Ascending aorta (tissue), 2 donors: Measurements from ENCODE around the gene HS1BP3. TPM values are rescaled to one million over a fixed set of nuclear protein-coding genes. Genes with fewer than 3 reads are reported as not detected.
A peak's percentile ranks its signal among the peaks of the same experiment; 100 is the strongest.

Experiments used
- DNase-seq, 2 donors: peaks; one replicate each; pipeline ENCODE4 v3.0.0-alpha.2; 2019; ENCODE audit warnings: low spot score in 2 of 2
- H3K27ac ChIP-seq, 2 donors: fragments of 200-600 bp; sonication (generic); one replicate each; pipeline ENCODE4 v1.5.1; 2016 to 2017; ENCODE audit warnings: mild to moderate bottlenecking in 1 of 2
- H3K27me3 ChIP-seq: fragments of 200-600 bp; sonication (generic); one replicate; pipeline ENCODE4 v1.5.1; 2017
- H3K36me3 ChIP-seq, 2 donors: fragments of 200-600 bp; sonication (generic); one replicate each; pipeline ENCODE4 v1.5.1; 2016
- H3K4me1 ChIP-seq, 2 donors: fragments of 200-600 bp; sonication (generic); one replicate each; pipeline ENCODE4 v1.5.1; 2016 to 2017; ENCODE audit warnings: mild to moderate bottlenecking in 1 of 2
- H3K4me3 ChIP-seq, 2 donors: fragments of 200-600 bp; sonication (generic); one replicate each; pipeline ENCODE4 v1.5.1; 2016 to 2017; ENCODE audit warnings: mild to moderate bottlenecking in 1 of 2
- H3K9me3 ChIP-seq, 2 donors: fragments of 200-600 bp; sonication (generic); one replicate each; pipeline ENCODE4 v1.5.1; 2016
- intact Hi-C: fragments of 100-400 bp; cut with DNase I; formaldehyde crosslinking; loops from one replicate; pipeline ENCODE4 v1.15.1; 2023
- total RNA-seq: library from RNA; depleted of rRNA; stranded (reverse); fragments of >200 nt; gene quantifications from one replicate; pipeline ENCODE4 v1.1.0, GENCODE V29; 2016
- TF ChIP-seq, protein P1 (sequence below), 3 experiments: fragments of 200-600 bp in 2 of 3; fragments of 450-650 bp in 1 of 3; sonication (generic) in 2 of 3; IDR thresholded peaks; one replicate each; pipeline ENCODE4 v1.5.1; 2016 to 2019; ENCODE audit warnings: antibody characterized with exemption in 3 of 3, mild to moderate bottlenecking in 1 of 3, moderate library complexity in 1 of 3

Gene HS1BP3
- total RNA-seq, 1 donor from 2014 or later = 40.0 TPM

DNA sequence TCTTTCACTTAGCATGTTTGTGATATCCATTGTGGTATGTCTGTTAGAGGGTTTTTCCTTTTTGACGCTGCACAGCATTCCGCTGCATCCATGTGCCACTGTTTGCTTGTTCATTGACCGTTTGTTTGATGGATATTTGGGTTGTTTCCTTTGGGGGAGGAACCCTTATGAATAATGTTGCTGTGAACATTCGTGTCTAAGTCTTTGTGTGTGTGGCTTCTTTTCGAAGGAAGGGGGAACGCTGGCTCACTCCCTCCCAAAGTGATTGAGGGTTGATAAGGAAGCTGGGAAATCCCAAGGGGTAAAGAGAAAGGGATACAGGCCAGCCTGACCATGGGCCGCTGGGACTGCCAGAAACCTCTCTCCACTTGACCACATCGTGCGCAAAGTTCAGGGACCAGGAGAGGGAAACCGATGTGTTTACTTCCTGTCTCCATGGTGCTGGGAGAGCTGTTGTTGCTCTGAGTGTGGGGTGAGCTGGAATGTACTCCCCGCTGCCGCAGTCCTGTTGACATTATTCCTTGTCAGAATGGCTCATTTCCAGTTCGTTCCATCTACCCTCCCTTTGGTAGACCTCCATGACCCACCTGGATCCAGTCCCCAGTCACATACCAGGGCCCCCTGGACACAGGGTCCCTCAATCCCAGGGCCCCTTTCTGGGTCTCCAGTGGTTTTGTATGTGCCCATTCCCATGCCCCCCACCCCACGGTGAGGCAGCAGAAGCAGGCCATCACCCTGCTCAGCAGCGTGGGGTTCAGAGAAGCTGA is 39.6 kb downstream of the HS1BP3 start:
- H3K27ac ChIP-seq = peak overlapping the region; percentile 77 to 79
- H3K9me3 ChIP-seq = no peaks in the 10 kb centered on the region
- H3K27me3 ChIP-seq = no peaks in the 10 kb centered on the region
- peaks cover 25 to 35% of the 10 kb centered on the region in 2 donors for H3K4me1 ChIP-seq
- TF ChIP-seq, protein P1, sequence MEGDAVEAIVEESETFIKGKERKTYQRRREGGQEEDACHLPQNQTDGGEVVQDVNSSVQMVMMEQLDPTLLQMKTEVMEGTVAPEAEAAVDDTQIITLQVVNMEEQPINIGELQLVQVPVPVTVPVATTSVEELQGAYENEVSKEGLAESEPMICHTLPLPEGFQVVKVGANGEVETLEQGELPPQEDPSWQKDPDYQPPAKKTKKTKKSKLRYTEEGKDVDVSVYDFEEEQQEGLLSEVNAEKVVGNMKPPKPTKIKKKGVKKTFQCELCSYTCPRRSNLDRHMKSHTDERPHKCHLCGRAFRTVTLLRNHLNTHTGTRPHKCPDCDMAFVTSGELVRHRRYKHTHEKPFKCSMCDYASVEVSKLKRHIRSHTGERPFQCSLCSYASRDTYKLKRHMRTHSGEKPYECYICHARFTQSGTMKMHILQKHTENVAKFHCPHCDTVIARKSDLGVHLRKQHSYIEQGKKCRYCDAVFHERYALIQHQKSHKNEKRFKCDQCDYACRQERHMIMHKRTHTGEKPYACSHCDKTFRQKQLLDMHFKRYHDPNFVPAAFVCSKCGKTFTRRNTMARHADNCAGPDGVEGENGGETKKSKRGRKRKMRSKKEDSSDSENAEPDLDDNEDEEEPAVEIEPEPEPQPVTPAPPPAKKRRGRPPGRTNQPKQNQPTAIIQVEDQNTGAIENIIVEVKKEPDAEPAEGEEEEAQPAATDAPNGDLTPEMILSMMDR (IDR thresholded peaks at IDR 0.05) = no peak
- intact Hi-C loops = loop anchor here (2.0 kb wide), 1 partner anchor 14 kb away; no protein-coding TSS in a partner anchor
- DNase-seq = peak; percentile 64 to 93
- no peak overlapping the region for H3K4me3 ChIP-seq
- no peaks in the 10 kb centered on the region for H3K36me3 ChIP-seq

DNA sequence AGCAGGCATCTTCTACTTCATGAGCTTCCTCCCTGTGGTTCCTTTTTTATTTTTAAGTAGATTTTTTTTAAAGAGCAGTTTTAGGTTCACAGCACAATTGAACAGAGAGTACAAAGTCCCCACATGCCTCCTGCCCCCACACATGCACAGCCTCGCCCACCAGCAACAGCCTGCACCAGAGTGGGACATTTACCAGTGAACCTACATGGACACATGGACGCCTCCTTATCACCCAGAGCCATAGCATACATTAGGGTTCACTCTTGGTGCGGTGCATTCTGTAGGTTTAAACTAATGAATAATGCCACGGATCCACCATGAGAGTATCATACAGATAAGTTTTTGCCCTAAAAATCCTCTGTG is 40.9 kb downstream of the HS1BP3 start:
- no peaks in the 10 kb centered on the region for H3K9me3 ChIP-seq
- no peaks in the 10 kb centered on the region for H3K36me3 ChIP-seq
- no peak overlapping the region for H3K27ac ChIP-seq
- intact Hi-C loops = loop anchor here (2.0 kb wide), 1 partner anchor 13 kb away; no protein-coding TSS in a partner anchor
- peaks cover 14 to 25% of the 10 kb centered on the region in 2 donors for H3K4me1 ChIP-seq
- H3K4me3 ChIP-seq = no peak overlapping the region
- H3K27me3 ChIP-seq = no peaks in the 10 kb centered on the region
- TF ChIP-seq, protein P1 (IDR thresholded peaks at IDR 0.05) = no peak
- DNase-seq = no peak

DNA sequence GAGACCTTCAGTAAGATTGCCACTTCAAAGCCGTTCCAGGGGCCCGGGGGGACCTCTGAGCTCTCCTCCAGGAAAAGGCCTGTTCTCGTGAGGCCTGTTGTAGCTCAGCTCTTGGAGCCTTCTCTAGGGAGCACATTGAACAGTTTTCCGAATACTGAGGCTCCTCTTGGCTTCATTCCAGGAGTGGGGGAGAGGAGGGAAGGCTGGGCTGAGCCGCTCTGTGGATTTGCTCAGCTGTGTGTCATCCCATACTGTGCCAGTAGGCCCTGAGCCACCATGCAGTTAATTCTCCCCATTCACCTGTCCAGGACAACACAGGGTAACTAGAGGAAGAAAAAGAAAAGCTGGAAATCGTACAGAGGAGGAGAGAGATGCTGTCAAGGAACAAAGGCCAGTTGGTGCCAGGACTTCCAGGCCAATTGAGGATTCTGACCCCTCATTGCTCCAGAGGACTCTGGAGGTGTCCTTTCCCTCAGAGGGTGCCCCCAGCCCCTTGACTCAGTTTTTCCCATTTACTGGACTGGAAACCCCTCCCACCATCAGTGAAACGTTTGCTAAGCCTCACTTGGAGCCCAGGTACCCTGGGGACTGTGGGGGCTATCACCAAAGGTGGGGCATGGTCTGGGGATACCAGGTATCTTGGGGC is 41.4 kb downstream of the HS1BP3 start:
- H3K36me3 ChIP-seq = no peaks in the 10 kb centered on the region
- TF ChIP-seq, protein P1 (IDR thresholded peaks at IDR 0.05) = no peak
- no peaks in the 10 kb centered on the region for H3K27me3 ChIP-seq
- intact Hi-C loops = no loop called here
- no peaks in the 10 kb centered on the region for H3K9me3 ChIP-seq
- peak; percentile 8 to 70 for DNase-seq
- peaks cover 9 to 20% of the 10 kb centered on the region in 2 donors for H3K4me1 ChIP-seq
- peak overlapping the region in 1 of 2 donors; percentile 14 for H3K27ac ChIP-seq
- no peak overlapping the region for H3K4me3 ChIP-seq

DNA sequence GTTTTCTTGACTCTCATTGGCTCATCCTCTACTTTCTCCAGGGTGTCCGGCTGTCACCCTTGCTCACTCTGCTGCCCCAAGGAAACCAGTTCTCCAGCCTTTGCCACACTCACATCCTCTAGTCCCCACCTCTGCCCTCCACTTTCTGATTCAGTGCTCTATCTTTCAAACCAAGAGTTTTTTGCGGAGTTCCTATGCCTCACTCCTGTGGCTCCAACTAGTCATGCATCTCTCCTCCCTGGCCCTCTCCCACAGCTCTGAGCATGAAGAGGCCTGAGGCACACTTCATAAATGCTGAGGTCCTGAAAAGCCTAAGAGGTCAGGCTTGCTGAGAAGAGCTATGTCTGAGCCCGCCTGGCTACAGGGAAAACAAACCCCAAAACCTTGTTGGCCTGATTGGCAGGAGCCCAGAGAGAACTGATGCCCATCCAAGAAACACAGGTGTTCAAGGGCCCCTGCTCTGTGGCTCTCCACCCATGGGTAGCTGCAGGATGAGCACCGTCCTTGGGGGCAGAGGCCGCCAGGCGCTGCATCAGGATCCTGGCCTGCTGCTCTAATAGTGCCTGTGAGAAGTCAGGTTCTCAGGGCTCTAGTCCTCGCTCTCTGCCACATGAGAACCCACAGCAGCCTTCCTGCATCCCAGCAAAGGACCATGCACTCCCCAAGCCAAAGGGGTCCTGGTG is 42.1 kb downstream of the HS1BP3 start:
- peak in 1 of 2 donors; percentile 5 for DNase-seq
- peaks cover 7 to 17% of the 10 kb centered on the region in 2 donors for H3K4me1 ChIP-seq
- peak overlapping the region in 1 of 2 donors; percentile 14 for H3K27ac ChIP-seq

DNA sequence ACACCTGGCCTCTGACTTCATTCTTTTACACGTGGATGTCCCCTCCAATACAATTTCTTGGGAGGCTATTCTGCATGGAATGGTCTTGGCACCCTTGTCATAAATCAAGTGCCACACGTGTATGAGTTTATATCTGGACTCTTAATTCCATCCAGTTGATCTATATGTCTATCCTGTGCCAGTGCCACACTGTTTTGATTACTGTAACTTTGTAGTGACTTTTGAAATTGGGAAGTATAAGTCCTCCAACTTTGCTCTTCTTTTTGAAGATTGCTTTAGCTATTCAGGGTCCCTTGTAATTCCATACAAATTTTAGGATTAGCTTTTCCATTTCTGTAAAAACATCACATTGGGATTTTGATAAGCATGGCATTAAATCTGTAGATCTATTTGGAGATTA is 43.5 kb downstream of the HS1BP3 start:
- intact Hi-C loops = no loop called here
- no peak overlapping the region for H3K4me3 ChIP-seq
- no peak overlapping the region for H3K27ac ChIP-seq
- H3K27me3 ChIP-seq = no peaks in the 10 kb centered on the region
- peak in 1 of 2 donors; percentile 18 for DNase-seq
- H3K36me3 ChIP-seq = no peaks in the 10 kb centered on the region
- peaks cover 7 to 17% of the 10 kb centered on the region in 2 donors for H3K4me1 ChIP-seq
- TF ChIP-seq, protein P1 (IDR thresholded peaks at IDR 0.05) = no peak
- no peaks in the 10 kb centered on the region for H3K9me3 ChIP-seq

More for the DNA sequence above, 42.1 kb downstream of the HS1BP3 start:
- H3K4me3 ChIP-seq = no peak overlapping the region
- no peaks in the 10 kb centered on the region for H3K27me3 ChIP-seq
- TF ChIP-seq, protein P1 (IDR thresholded peaks at IDR 0.05) = no peak
- H3K36me3 ChIP-seq = no peaks in the 10 kb centered on the region
- intact Hi-C loops = no loop called here
- no peaks in the 10 kb centered on the region for H3K9me3 ChIP-seq
